ENCODE results near the gene RYR2.

RYR2 gene

GRCh38 chr1:237031480-237031879, 10.5 kb upstream of the RYR2 start:
- in situ Hi-C loops (cut with MboI; ENCODE audit: low sequenced_read_pairs), result no loop called here

- in situ Hi-C loops (cut with MboI; ENCODE audit: low sequenced_read_pairs), result no loop called here
Measured at GRCh38 chr1:237032029-237032428, 10.0 kb upstream of the RYR2 start.

- in situ Hi-C loops (cut with MboI; ENCODE audit: low sequenced_read_pairs), result no loop called here
Measured at GRCh38 chr1:237033061-237033460, 8.9 kb upstream of the RYR2 start.

GRCh38 chr1:237033804-237034203, 8.2 kb upstream of the RYR2 start:
- in situ Hi-C loops (cut with MboI; ENCODE audit: low sequenced_read_pairs), result no loop called here

- in situ Hi-C loops (cut with MboI; ENCODE audit: low sequenced_read_pairs), result no loop called here
Measured at GRCh38 chr1:237035759-237036158, 6.2 kb upstream of the RYR2 start.

- in situ Hi-C loops (cut with MboI; ENCODE audit: low sequenced_read_pairs), result no loop called here
Measured at GRCh38 chr1:237038211-237038610, 3.8 kb upstream of the RYR2 start.

- in situ Hi-C loops (cut with MboI; ENCODE audit: low sequenced_read_pairs), result no loop called here
Measured at GRCh38 chr1:237040823-237041222, 1.2 kb upstream of the RYR2 start.

GRCh38 chr1:237041461-237041794, 556 bp upstream of the RYR2 start:
- in situ Hi-C loops (cut with MboI; ENCODE audit: low sequenced_read_pairs), result no loop called here

GRCh38 chr1:237042526-237042891, 525 bp downstream of the RYR2 start:
- in situ Hi-C loops (cut with MboI; ENCODE audit: low sequenced_read_pairs), result no loop called here

- in situ Hi-C loops (cut with MboI; ENCODE audit: low sequenced_read_pairs), result no loop called here
Measured at GRCh38 chr1:237042892-237043576, 1.1 kb downstream of the RYR2 start.

GRCh38 chr1:237043846-237044636, 2.1 kb downstream of the RYR2 start:
- in situ Hi-C loops (cut with MboI; ENCODE audit: low sequenced_read_pairs), result no loop called here

GRCh38 chr1:237045278-237046016, 3.5 kb downstream of the RYR2 start:
- in situ Hi-C loops (cut with MboI; ENCODE audit: low sequenced_read_pairs), result no loop called here

- in situ Hi-C loops (cut with MboI; ENCODE audit: low sequenced_read_pairs), result no loop called here
Measured at GRCh38 chr1:237048803-237049202, 6.8 kb downstream of the RYR2 start.

GRCh38 chr1:237050185-237050584, 8.2 kb downstream of the RYR2 start:
- in situ Hi-C loops (cut with MboI; ENCODE audit: low sequenced_read_pairs), result no loop called here

GRCh38 chr1:237050915-237051314, 8.9 kb downstream of the RYR2 start:
- in situ Hi-C loops (cut with MboI; ENCODE audit: low sequenced_read_pairs), result no loop called here

GRCh38 chr1:237054313-237054712, 12.3 kb downstream of the RYR2 start:
- in situ Hi-C loops (cut with MboI; ENCODE audit: low sequenced_read_pairs), result no loop called here

GRCh38 chr1:237058470-237058869, 16.5 kb downstream of the RYR2 start:
- in situ Hi-C loops (cut with MboI; ENCODE audit: low sequenced_read_pairs), result no loop called here

- in situ Hi-C loops (cut with MboI; ENCODE audit: low sequenced_read_pairs), result no loop called here
Measured at GRCh38 chr1:237059244-237059643, 17.3 kb downstream of the RYR2 start.

GRCh38 chr1:237062976-237063375, 21.0 kb downstream of the RYR2 start:
- in situ Hi-C loops (cut with MboI; ENCODE audit: low sequenced_read_pairs), result no loop called here

GRCh38 chr1:237065903-237066302, 23.9 kb downstream of the RYR2 start:
- in situ Hi-C loops (cut with MboI; ENCODE audit: low sequenced_read_pairs), result no loop called here

- in situ Hi-C loops (cut with MboI; ENCODE audit: low sequenced_read_pairs), result no loop called here
Measured at GRCh38 chr1:237070519-237070918, 28.5 kb downstream of the RYR2 start.

All from HL-60/S4 treated with retinoic acid at 250 ng/mL for 4 days and 3 days (cell line).